ENCODE data around the gene CDC14A. TPM values are rescaled to one million over a fixed set of nuclear protein-coding genes. Genes with fewer than 3 reads are reported as not detected.

CDC14A gene
- total RNA-seq, 1 experiment from 2014 or later, result 9.9 TPM

- in situ Hi-C loops (cut with HindIII; ENCODE audit: low sequenced_read_pairs), result no loop called here
- peak; percentile 38 for DNase-seq (ENCODE audit: low spot score)
These were observed 111.6 kb downstream of the CDC14A start for GRCh38 chr1:100463791-100464424.

DNA sequence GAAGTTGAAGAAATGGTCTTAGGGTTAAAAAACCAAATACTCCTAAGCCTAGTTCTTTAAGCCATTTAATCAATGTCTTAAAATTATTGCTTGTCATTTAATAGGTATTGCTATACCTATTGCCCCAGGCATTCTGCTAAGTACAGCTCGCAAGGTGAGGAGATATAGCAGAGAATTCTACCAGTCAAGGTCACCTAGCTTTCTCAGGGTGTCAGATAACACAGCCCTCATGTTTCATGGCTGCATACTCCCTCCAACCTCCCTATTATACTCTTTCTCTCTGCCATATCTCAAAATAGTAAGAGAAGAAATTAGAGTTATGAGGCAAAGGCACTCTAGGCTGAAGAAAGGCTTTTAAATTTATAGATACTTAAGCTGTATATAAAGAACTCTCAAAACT is 117.3 kb downstream of the CDC14A start:
- no peak for DNase-seq (ENCODE audit: low spot score)
- in situ Hi-C loops (cut with HindIII; ENCODE audit: low sequenced_read_pairs), result no loop called here

GRCh38 chr1:100474834-100475233 is 122.5 kb downstream of the CDC14A start:
- DNase-seq (ENCODE audit: low spot score), result no peak
- in situ Hi-C loops (cut with HindIII; ENCODE audit: low sequenced_read_pairs), result no loop called here

DNA sequence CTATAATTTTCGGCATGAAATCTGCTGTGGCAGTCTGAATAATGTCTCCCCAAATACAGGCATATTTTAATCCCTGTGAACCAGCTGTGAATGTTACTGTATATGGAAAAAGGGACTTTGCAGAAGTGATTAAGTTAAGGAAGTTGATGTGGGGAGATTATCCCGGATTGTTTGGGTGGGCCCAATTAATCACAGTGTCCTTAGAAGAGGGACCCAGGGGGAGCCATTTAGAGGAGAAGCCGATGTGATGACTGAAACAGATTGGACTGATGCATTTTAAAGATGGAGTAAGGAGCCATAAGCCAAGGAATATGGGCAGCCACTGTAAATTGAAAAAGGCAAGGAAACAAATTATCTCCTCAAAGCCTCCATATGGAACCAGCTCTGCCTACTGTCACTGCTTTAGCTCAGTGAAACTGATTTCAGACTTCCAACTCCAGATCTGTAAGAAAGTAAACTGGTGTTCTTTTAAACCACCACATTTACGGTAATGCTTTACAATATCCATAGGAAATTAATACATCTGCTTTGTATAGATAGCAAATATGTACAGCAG is 124.5 kb downstream of the CDC14A start:
- in situ Hi-C loops (cut with HindIII; ENCODE audit: low sequenced_read_pairs), result no loop called here
- no peak for DNase-seq (ENCODE audit: low spot score)

- DNase-seq (ENCODE audit: low spot score), result no peak
- in situ Hi-C loops (cut with HindIII; ENCODE audit: low sequenced_read_pairs), result no loop called here
These were observed 126.5 kb downstream of the CDC14A start for GRCh38 chr1:100478816-100479215.

DNA sequence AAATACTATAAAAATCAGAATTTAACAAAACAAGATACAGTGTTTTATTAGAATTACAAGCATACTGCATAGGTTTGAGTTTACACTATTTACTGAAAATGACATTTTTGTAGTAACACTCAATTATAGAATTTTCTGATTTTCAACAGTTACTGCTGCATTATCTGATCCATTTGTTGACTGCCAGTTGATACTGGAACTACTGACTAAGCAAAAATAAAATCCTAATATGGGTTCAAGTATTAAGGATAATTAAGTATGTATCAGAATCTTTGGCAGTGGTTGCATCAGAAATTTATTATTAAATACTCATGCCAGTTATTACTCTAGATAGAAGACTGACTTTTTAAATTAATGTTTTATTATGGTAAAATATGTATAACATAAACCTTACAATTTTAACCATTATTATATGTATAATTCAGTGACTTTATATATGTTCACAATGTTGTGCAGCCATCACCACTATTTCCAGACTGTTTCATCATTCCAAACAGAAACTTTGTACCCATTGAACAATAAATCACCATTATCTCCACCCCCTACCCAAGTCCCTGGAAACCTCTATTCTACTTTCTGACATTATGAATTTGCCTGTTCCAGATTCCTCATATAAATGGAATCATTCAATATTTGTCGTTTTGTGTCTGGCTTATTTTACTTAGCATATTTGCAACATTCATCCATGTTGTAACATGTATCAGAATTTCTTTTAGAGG is 127.5 kb downstream of the CDC14A start:
- DNase-seq (ENCODE audit: low spot score), result no peak
- in situ Hi-C loops (cut with HindIII; ENCODE audit: low sequenced_read_pairs), result no loop called here

- in situ Hi-C loops (cut with HindIII; ENCODE audit: low sequenced_read_pairs), result no loop called here
- DNase-seq (ENCODE audit: low spot score), result no peak
These were observed 129.0 kb downstream of the CDC14A start for GRCh38 chr1:100481303-100481702.

GRCh38 chr1:100482167-100482566 is 129.9 kb downstream of the CDC14A start:
- DNase-seq (ENCODE audit: low spot score), result no peak
- in situ Hi-C loops (cut with HindIII; ENCODE audit: low sequenced_read_pairs), result no loop called here

GRCh38 chr1:100482748-100483147 is 130.4 kb downstream of the CDC14A start:
- DNase-seq (ENCODE audit: low spot score), result no peak
- in situ Hi-C loops (cut with HindIII; ENCODE audit: low sequenced_read_pairs), result no loop called here

DNA sequence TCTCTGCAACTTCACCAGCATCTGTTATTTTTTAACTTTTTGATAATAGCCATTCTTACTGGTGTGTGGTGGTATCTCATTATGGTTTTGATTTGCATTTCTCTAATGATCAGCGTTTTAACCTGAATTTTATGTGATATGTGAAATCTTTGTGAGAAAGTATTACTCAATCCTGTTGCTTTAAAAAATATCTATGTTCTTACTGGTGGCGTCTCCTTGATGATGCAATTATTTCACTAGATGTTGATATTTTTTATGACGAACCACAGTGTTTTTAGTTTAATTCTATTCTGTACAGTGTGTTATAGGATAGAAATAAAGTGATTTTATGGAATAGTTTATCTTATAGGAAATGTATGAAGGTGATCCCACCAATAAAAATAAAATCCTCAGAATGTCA is 130.9 kb downstream of the CDC14A start:
- no peak for DNase-seq (ENCODE audit: low spot score)
- in situ Hi-C loops (cut with HindIII; ENCODE audit: low sequenced_read_pairs), result no loop called here

GRCh38 chr1:100485855-100486258 is 133.6 kb downstream of the CDC14A start:
- in situ Hi-C loops (cut with HindIII; ENCODE audit: low sequenced_read_pairs), result no loop called here
- no peak for DNase-seq (ENCODE audit: low spot score)

DNA sequence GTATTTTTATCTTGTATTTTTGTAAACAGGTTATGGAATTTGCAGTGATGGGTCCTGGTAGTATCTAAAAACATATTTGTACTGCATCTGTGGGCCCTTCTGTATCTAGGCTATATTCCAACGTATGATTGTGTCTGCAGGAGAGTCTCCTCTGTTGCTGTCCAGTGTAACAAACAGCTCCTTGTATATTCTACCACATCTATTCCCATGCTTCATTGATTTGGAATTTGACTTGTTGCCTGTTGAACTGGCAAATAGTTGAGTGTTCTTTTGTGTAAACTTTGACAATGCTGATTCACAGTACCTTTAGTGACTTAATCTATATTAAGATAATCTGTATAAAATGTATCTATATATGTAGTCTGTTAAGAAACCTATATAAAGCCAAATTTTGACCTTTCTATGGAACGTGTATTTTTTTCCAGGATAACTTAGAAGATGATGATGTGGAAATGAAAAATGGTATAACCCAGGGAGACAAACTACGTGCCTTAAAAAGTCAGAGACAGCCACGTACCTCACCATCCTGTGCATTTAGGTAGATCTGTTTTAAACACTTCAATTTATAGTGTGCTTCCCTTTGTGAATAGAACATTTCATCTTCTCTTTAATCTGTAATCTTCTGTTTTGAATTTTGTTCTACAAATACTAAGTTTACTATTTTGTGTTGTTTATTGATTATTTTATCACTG is 142.2 kb downstream of the CDC14A start:
- in situ Hi-C loops (cut with HindIII; ENCODE audit: low sequenced_read_pairs), result no loop called here
- DNase-seq (ENCODE audit: low spot score), result no peak

- DNase-seq (ENCODE audit: low spot score), result no peak
- in situ Hi-C loops (cut with HindIII; ENCODE audit: low sequenced_read_pairs), result no loop called here
These were observed 144.6 kb downstream of the CDC14A start for GRCh38 chr1:100496896-100497295.

DNA sequence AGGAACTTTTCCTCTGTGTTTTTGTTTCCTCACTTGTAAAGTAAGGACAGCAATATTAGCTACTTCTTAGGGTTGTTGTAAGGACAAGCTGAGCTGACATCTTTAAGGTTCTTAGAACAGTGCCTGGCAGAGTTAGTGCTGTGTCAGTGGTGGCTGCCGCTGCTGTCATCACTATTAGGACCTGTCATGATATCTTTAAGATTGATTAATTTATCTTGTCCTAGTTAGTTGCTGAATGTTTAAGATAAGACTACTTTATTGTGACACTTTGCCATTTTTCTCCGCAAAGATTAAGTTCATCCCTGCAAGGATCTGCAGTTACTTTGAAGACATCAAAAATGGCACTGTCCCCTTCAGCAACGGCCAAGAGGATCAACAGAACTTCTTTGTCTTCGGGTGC is 145.5 kb downstream of the CDC14A start:
- in situ Hi-C loops (cut with HindIII; ENCODE audit: low sequenced_read_pairs), result no loop called here
- DNase-seq (ENCODE audit: low spot score), result no peak

GRCh38 chr1:100499194-100499811 is 147.0 kb downstream of the CDC14A start:
- in situ Hi-C loops (cut with HindIII; ENCODE audit: low sequenced_read_pairs), result no loop called here
- no peak for DNase-seq (ENCODE audit: low spot score)

GRCh38 chr1:100502052-100502792 is 149.9 kb downstream of the CDC14A start:
- in situ Hi-C loops (cut with HindIII; ENCODE audit: low sequenced_read_pairs), result no loop called here
- DNase-seq (ENCODE audit: low spot score), result no peak

- DNase-seq (ENCODE audit: low spot score), result no peak
- in situ Hi-C loops (cut with HindIII; ENCODE audit: low sequenced_read_pairs), result no loop called here
These were observed 153.9 kb downstream of the CDC14A start for GRCh38 chr1:100506217-100506616.

DNA sequence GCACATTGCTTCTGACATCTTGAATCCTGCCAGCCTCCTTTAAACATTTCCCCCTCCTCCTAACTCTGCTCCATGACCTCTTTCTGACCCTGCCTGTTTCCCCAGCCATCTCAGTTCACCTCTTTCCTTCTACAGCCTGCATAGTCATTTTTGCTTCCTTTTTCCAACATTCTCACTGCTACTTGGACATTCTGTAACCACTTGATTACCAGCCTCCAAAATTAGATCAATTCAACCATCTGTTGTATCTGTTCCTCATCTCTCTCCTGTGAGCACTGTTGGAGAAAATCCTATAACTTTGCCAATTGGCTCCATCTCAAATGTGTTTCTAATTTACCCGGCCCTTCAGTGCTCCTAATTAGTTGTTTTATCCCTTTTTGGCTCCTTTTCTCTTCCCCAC is 158.1 kb downstream of the CDC14A start:
- in situ Hi-C loops (cut with HindIII; ENCODE audit: low sequenced_read_pairs), result no loop called here
- peak; percentile 61 for DNase-seq (ENCODE audit: low spot score)

- no peak for DNase-seq (ENCODE audit: low spot score)
- in situ Hi-C loops (cut with HindIII; ENCODE audit: low sequenced_read_pairs), result no loop called here
These were observed 158.8 kb downstream of the CDC14A start for GRCh38 chr1:100511058-100511457.
